Activated CD4-positive, alpha-beta T cell treated with anti-CD3 and anti-CD28 coated beads, Interleukin-2, amount 10 ng/mL, durations not matched to agents 24 days and 14 days (primary cell): ENCODE results near the gene RASGRP1. TPM values are rescaled to one million over a fixed set of nuclear protein-coding genes. Genes with fewer than 3 reads are reported as not detected.

Experiments used
- total RNA-seq: library from RNA; stranded (reverse); gene quantifications from 2 replicates; pipeline ENCODE4 v1.2.3, GENCODE V29; 2022

Gene RASGRP1
- total RNA-seq, 1 donor from 2014 or later = 94.4 TPM

Other genes with a start within 250 kb of the RASGRP1 start
- 64.0 and 71.6 TPM in 2 replicates for gene FAM98B, start 110.7 kb downstream of the RASGRP1 start, total RNA-seq